Smooth muscle cell (in vitro differentiated cells): Measurements from ENCODE around the gene TUBB1. TPM values are rescaled to one million over a fixed set of nuclear protein-coding genes. Genes with fewer than 3 reads are reported as not detected.
A peak's percentile ranks its signal among the peaks of the same experiment; 100 is the strongest.
"Not testable (repeated sequence)": the region's sequence is repeated elsewhere in the genome, so short reads cannot be mapped to it uniquely, and the experiment has no call there.

ENCODE experiments used
- DNase-seq: peaks from one replicate; lab custom pipeline; 2025; ENCODE audit not compliant: unreplicated experiment; lab: John Stamatoyannopoulos, UW
- H2AFZ ChIP-seq: fragments of 200-600 bp; sonication (generic); 2 replicates; pipeline ENCODE4 v1.6.0; 2016; ENCODE audit warnings: antibody characterized with exemption, low read depth, mild to moderate bottlenecking
- H3F3A ChIP-seq: fragments of 200-600 bp; sonication (generic); 2 replicates; pipeline ENCODE4 v1.6.0; 2017; ENCODE audit warnings: antibody characterized with exemption, low read depth
- H3K27ac ChIP-seq: fragments of 200-600 bp; sonication (generic); 2 replicates; pipeline ENCODE4 v1.5.1; 2016; ENCODE audit warnings: low read depth, mild to moderate bottlenecking
- H3K27me3 ChIP-seq: fragments of 200-600 bp; sonication (generic); 2 replicates; pipeline ENCODE4 v1.6.1; 2016; ENCODE audit warnings: low read depth, mild to moderate bottlenecking
- H3K36me3 ChIP-seq: fragments of 200-600 bp; sonication (generic); 2 replicates; pipeline ENCODE4 v1.5.1; 2016; ENCODE audit warnings: low read depth
- H3K4me1 ChIP-seq: fragments of 200-600 bp; sonication (generic); 2 replicates; pipeline ENCODE4 v1.5.1; 2016; ENCODE audit warnings: low read depth
- H3K4me2 ChIP-seq: fragments of 200-600 bp; sonication (generic); 2 replicates; pipeline ENCODE4 v1.6.0; 2016; ENCODE audit warnings: mild to moderate bottlenecking
- H3K4me3 ChIP-seq: fragments of 200-600 bp; sonication (generic); 2 replicates; pipeline ENCODE4 v1.5.1; 2016; ENCODE audit warnings: mild to moderate bottlenecking
- H3K79me2 ChIP-seq: fragments of 200-600 bp; sonication (generic); 2 replicates; pipeline ENCODE4 v1.6.0; 2016; ENCODE audit warnings: low read depth, mild to moderate bottlenecking
- H3K9ac ChIP-seq: fragments of 200-600 bp; sonication (generic); 2 replicates; pipeline ENCODE4 v1.6.0; 2016; ENCODE audit warnings: low read depth
- H3K9me3 ChIP-seq: fragments of 200-600 bp; sonication (generic); replicated peaks from 2 replicates; pipeline ENCODE4 v1.5.1; 2016; ENCODE audit warnings: low read depth
- H4K20me1 ChIP-seq: fragments of 200-600 bp; sonication (generic); 2 replicates; pipeline ENCODE4 v1.6.0; 2016; ENCODE audit warnings: low read depth
- WGBS: methylation state at CpG from one replicate; pipeline ENCODE4 v1.1.7; 2016; ENCODE audit warnings: low lambda C conversion rate; 5-methylcytosine and 5-hydroxymethylcytosine counted together
- polyA plus RNA-seq: library from polyadenylated mRNA; unstranded; fragments of >200 nt; fragmentation: Nextera tagmentation; extraction: Ambion mirVana; gene quantifications from 2 replicates; pipeline ENCODE4 v1.2.1, GENCODE V29; 2016
- total RNA-seq: library from RNA; depleted of rRNA; stranded (reverse); fragments of >200 nt; gene quantifications from 2 replicates; pipeline ENCODE4 v1.2.3, GENCODE V29; 2014
- TF ChIP-seq, protein P1 (sequence below): fragments of 200-600 bp; sonication (generic); IDR thresholded peaks from 2 replicates; pipeline ENCODE4 v1.5.1; 2017; ENCODE audit warnings: borderline replicate concordance, mild to moderate bottlenecking, antibody characterized with exemption; ENCODE audit not compliant: insufficient read depth, poor library complexity, severe bottlenecking

TUBB1 gene
- total and polyA plus RNA-seq, 2 experiments from 2014 or later: 0.67 TPM; not detected in 1

DNA sequence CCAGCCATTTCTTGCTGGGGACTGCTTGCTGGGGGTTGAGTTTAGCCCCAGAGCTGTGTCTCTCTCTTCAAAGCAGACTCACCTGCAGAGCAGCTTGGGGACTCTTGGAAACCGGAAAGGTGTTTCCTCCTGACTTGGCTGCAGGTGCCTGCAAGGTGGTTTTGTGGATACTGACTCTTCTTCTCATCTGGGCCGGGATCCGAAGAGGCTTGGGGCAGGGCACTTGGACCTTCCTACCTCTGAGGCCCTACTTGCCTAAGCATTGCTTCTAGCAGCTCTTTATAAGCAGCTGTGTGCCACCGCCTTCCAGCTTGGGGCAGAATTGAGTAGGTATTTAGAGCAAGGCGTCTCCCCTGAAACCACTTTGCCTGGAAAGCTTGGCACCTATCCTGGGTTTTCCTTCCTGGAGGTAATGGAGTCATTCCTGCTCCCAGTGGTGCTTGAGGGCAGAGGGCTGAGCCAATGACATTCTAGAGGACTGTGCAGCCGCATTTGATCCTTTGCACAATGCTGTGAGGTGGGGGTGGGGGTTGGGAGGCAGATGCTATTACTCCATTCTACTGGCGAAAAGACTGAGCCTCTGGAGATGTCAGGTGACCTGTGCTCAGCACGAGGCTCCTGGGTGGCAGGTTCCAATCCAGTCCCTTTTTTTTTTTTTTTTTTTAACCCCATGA is 8.8 kb upstream of the TUBB1 start:
- DNase-seq: no peak
- H3K27ac ChIP-seq: peak overlapping the region; percentile 98
- H3K9ac ChIP-seq: peak overlapping the region; percentile 94

DNA sequence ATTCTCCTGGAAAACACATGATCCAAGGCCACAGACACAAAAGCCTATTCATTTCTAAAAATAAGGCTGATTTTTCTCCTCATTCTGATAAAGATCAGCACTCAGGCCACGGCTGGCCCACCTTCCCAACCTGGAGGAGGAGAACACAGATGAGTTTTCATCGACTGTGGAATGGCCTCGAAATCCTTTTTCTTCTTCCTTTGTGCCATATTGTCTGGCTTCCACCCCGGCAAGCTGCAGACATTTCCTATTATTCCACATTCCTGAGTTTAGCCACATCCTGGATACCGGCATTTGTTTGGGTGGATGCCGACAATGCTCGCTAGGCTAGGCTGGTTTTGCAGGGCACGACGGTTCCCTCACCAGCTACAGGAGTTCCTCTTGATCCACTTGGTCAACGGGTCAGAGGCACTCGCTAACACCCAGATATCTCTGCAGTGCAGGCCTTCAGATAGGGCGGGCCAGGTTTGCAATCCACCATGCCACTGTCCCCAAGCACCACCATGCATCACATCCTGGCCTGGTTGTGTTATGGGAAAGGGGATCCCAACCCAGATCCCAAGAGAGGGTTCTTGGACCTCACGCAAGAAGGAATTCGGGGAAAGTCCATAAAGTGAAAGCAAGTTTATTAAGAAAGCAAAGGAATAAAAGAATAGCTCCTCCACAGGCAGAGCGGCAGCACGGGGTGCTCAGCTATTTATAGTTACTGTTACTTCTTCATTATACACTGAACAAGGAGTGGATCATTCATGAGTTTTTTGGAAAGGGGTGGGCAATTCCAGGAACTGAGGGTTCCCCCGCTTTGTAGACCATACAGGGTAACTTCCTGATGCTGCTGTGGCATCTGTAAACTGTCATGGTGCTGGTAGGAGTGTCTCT is 8.0 kb upstream of the TUBB1 start:
- Histone ChIP-seq H3K9me3 (no peaks in the 10 kb centered on the region), H3K36me3 (no peaks in the 10 kb centered on the region), H4K20me1 (no peaks in the 10 kb centered on the region), H2AFZ (no peak overlapping the region), H3K4me3 (no peak overlapping the region), H3K27me3 (no peaks in the 10 kb centered on the region), H3K4me2 (peak overlapping the region; percentile 60), H3K27ac (peak overlapping the region; percentile 98), H3K9ac (peak overlapping the region; percentile 94), H3F3A (no peaks in the 10 kb centered on the region), H3K4me1 (peaks cover 15% of the 10 kb centered on the region), H3K79me2 (peaks cover 5% of the 10 kb centered on the region)
- TF ChIP-seq, protein P1, sequence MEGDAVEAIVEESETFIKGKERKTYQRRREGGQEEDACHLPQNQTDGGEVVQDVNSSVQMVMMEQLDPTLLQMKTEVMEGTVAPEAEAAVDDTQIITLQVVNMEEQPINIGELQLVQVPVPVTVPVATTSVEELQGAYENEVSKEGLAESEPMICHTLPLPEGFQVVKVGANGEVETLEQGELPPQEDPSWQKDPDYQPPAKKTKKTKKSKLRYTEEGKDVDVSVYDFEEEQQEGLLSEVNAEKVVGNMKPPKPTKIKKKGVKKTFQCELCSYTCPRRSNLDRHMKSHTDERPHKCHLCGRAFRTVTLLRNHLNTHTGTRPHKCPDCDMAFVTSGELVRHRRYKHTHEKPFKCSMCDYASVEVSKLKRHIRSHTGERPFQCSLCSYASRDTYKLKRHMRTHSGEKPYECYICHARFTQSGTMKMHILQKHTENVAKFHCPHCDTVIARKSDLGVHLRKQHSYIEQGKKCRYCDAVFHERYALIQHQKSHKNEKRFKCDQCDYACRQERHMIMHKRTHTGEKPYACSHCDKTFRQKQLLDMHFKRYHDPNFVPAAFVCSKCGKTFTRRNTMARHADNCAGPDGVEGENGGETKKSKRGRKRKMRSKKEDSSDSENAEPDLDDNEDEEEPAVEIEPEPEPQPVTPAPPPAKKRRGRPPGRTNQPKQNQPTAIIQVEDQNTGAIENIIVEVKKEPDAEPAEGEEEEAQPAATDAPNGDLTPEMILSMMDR: no peak
- 46% methylated on average over 17 of the region's 17 CpGs for WGBS
- no peak for DNase-seq

More for the DNA sequence above, 8.8 kb upstream of the TUBB1 start:
- Histone ChIP-seq H3K4me3 (no peak overlapping the region), H3K9me3 (no peaks in the 10 kb centered on the region), H3K36me3 (no peaks in the 10 kb centered on the region), H3F3A (no peaks in the 10 kb centered on the region), H3K27me3 (no peaks in the 10 kb centered on the region), H4K20me1 (no peaks in the 10 kb centered on the region), H2AFZ (no peak overlapping the region), H3K79me2 (peaks cover 12% of the 10 kb centered on the region), H3K4me1 (peaks cover 16% of the 10 kb centered on the region), H3K4me2 (peak overlapping the region; percentile 60)
- TF ChIP-seq, protein P1: no peak
- WGBS: 71% methylated on average over 8 of the region's 8 CpGs

DNA sequence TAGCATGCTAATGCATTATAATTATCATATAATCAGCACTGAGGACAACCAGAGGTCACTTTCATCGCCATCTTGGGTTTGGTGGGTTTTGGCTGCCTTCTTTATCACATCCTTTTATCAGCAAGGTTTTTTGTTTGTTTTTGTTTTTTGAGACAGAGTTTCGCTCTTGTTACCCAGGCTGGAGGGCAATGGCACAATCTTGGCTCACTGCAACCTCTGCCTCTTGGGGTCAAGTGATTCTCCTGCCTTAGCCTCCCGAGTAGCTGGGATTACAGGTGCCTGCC is 7.4 kb upstream of the TUBB1 start:
- Histone ChIP-seq H3K27ac (peak overlapping the region; percentile 98), H3K9ac (peak overlapping the region; percentile 94)
- not testable (repeated sequence) for H3K27me3 ChIP-seq, H3K4me2 ChIP-seq, DNase-seq, H2AFZ ChIP-seq, H4K20me1 ChIP-seq, H3K79me2 ChIP-seq, H3K9me3 ChIP-seq, H3F3A ChIP-seq, H3K4me1 ChIP-seq, H3K4me3 ChIP-seq, H3K36me3 ChIP-seq
- WGBS: 98% methylated on average over 3 of the region's 3 CpGs

DNA sequence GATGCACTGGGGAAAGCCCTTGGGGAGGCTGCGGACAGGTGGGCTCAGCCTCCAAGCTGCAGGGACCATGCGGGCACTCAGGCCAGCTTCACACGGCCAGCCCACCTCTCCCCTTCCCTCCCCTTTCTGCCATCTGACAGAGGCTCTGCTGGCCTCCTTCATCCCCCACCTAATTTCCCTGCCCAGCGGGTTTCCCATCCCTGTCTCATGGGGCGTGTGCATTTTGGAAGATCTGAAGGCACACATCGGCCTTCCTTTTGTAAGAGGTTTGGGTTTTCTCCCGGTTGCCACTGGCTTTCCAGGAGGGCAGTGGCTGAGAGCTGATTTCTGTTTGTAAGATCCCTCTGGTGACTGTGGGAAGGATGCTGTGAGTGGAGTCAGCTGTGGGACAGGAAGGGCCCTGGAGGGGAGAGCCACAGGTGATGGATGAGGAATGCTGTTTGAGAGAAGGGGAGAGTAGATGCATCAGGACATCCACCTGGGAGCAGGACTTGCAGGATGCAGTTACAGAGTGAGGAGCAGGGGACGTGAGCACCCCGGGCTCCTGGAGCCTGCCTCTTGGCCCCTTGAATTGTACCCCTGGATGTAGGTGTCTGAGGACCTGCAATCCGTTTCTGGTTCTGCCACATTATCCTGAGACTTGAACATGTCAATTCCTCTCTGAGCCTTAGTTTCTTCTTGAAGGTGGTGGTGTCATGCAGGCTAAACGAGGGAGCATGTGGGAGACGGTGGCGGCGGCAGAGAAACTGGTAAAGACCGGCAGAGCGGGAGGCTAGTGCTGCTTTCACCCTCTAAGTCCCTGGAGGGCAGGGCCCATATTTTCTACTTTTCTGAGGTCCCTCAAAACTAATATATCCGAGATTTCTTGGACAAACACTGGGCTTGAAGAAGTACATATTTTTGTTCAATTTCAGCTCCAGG is 5.9 kb upstream of the TUBB1 start:
- Histone ChIP-seq H3K4me1 (peaks cover 6% of the 10 kb centered on the region), H3K27ac (peak overlapping the region; percentile 75), H4K20me1 (no peaks in the 10 kb centered on the region), H2AFZ (no peak overlapping the region), H3K9me3 (no peaks in the 10 kb centered on the region), H3K79me2 (no peaks in the 10 kb centered on the region), H3K36me3 (no peaks in the 10 kb centered on the region), H3F3A (no peaks in the 10 kb centered on the region), H3K4me3 (no peak overlapping the region), H3K9ac (peak overlapping the region; percentile 22), H3K27me3 (no peaks in the 10 kb centered on the region), H3K4me2 (no peak overlapping the region)
- 93% methylated on average over 17 of the region's 17 CpGs for WGBS
- TF ChIP-seq, protein P1: no peak
- no peak for DNase-seq
